Stimulated activated CD8-positive, alpha-beta memory T cell treated with anti-CD3 and anti-CD28 coated beads, Interleukin-15, amount 100 ng/mL, for 48 hours (primary cell): ENCODE results near the gene SLC16A12.
"Not testable (repeated sequence)": the region's sequence is repeated elsewhere in the genome, so short reads cannot be mapped to it uniquely, and the experiment has no call there.

ENCODE experiments used
- DNase-seq, 2 donors: peaks; one replicate each; pipeline ENCODE4 v3.0.0-alpha.2; 2020; ENCODE audit warnings: low read depth in 2 of 2

SLC16A12 gene

DNA sequence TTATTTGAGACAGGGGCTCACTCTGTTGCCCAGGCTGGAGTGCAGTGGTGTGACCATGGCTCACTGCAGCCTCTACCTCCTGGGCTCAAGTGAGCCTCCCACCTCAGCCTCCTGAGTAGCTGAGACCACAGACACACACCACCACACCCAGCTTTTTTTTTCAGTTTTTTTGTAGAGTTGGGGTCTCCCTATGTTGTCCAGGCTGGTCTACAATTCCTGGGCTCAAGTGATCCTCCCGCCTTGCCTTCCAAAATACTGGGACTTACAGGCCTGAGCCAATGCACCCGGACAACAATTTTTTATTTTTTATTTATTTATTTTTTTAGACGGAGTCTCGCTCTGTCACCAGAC lies 144.2 kb downstream of the SLC16A12 start:
- DNase-seq, result not testable (repeated sequence)

DNA sequence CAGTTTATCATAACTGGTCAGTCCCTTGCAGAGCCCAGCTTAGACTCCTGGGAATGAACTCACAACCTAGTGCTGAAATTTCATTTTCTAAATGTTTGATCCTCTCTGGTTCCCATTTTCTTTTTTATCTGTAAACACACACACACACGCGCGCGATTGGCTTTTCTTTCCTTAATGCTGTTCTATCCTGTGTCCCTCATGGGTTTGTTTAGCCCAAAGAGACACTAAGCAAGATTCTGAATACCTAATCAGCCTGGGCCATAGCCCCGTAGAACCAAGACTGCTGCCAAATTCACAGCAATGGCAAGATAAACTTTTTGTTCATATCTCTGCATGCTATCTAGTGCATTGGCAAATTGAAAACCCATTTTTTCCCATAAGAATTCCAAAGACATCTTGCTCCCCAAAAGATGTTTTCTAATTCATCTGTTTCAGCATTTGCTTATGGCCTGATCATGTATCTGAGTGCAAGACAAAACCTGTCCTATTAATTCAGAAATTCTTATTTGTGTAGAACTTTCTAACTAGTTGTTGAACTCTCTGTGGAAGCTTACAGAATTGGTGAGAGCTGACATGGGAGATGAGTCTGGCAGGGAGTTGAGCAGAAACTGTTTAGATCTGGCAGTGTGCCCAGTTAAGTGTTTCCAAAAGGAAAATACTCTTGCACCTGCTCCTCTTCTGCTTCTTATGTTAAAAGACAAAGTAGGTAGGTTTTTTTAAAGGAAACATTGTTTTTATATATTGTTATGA lies 144.7 kb downstream of the SLC16A12 start:
- no peak for DNase-seq

DNA sequence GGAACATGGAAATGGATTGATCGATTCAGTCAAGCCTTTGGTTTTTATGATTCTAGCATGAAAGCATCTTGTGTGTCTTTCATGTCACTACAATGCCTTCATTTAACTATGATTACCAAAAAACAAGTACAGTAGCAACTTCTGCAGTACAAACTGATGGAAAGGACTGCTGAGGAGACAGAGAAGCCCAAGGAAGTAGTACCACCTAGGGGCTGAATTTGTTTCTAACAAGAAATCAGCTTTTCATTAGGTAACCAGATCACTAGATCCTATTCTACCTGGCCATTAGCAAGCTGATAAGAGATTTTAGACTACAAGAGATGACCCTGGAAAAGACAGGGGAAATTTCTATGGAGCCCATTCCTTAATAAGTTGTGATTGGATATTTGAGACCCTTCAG lies 146.1 kb downstream of the SLC16A12 start:
- no peak for DNase-seq

DNA sequence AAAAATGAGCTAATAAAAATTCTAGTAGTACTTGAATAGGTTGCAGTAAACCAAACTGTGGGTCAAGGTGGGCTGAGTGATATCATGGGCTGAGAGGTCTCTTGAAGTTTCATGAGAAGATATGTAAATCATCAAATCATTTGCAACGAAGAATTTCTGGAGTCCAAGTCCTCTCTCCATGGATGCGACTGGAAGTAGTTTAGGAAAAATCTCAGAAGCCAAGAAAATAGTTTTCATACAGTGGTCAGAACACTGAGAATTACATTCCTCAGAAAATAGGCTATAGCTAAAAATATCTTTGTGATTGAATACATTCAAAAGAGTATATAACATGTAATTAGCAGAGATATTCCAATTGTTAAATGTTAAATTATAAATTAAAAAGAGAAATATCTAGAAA lies 146.6 kb downstream of the SLC16A12 start:
- DNase-seq, result no peak

DNA sequence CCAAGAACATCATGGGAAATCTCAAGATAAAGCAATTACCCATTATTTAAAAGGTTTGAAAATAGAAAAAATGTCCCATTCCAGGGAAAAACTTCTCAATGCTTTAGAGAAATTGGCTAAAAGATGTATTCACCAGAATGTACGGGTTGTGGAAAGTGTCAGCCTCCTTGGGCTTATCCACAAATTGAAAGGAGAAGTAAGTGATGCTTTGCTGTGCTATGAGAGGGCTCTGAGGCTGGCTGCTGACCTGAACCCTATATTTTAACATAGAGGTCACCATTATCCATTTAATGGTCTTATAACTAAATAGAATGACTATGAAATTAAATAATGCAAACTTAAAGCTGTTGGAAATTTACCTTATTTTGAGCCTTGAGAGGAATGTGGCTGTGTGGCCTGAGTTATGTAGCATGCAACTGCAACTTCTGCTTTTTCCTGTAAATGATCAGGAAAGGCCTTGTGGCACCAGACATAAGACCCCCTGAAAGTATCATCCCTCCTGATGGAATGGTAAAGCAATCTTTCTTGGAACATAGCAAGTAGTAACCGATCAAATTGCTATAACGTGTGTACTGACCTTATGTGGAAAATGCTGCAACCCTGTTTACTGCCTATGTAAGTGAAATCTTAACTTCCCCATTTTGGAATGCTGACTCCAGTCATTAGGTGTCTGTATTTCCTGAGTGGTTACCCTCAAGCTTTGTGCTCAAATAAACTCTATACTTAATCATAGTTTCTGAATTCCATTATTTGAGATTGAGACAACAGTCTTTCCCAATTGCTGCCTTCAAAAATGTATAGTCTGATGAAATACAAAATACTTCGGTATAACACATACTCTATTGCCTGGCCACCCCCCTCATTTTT lies 150.7 kb downstream of the SLC16A12 start:
- no peak for DNase-seq

DNA sequence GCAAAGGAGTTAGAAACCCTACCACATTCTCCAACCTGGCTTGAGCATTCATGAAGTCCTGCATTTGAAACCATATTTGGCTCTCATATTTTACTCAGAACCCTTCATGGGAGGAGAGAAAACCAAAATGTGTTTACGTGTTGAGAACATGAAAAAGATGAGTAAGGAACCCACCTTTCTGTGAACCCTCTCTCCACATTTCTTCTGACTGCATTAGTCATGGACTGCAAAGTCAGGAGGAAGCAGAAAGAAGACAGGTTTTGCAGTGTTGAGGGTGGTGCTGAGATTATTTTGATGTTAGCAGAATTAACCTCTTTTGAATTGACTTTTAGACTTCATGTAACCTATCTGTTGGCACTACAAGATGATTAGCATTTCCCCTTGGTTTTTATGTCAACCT lies 152.6 kb downstream of the SLC16A12 start:
- no peak for DNase-seq
